Stimulated activated CD4-positive, alpha-beta T cell treated with anti-CD3 and anti-CD28 coated beads, TNF-alpha, amount 100 ng/mL, for 24 hours (primary cell): ENCODE measurements around the gene IZUMO1.
A peak's percentile ranks its signal among the peaks of the same experiment; 100 is the strongest.

Experiments used
- DNase-seq, 3 experiments: peaks; one replicate each; pipeline ENCODE4 v3.0.0-alpha.2; 2020; ENCODE audit warnings: low read depth in 3 of 3

The IZUMO1 gene

GRCh38 chr19:48757089-48757675 is 10.5 kb upstream of the IZUMO1 start:
- DNase-seq = no peak

- no peak for DNase-seq
These were observed 10.0 kb upstream of the IZUMO1 start for GRCh38 chr19:48756686-48757085.

- no peak for DNase-seq
These were observed 9.5 kb upstream of the IZUMO1 start for GRCh38 chr19:48756212-48756611.

GRCh38 chr19:48755787-48756186 is 9.1 kb upstream of the IZUMO1 start:
- DNase-seq = no peak

GRCh38 chr19:48755084-48755641 is 8.5 kb upstream of the IZUMO1 start, which contains the start of gene FGF21:
FGF21 (plus strand) TSS chr19:48755524; CDS start chr19:48756237, 713 bp downstream.
- DNase-seq = no peak

- DNase-seq = peak in 1 of 3 experiments; percentile 22
These were observed 6.0 kb upstream of the IZUMO1 start, which contains the start of gene FUT1 for GRCh38 chr19:48752496-48753365. FUT1 (minus strand) TSS chr19:48752641; CDS start chr19:48751281, 1,360 bp downstream.

- no peak for DNase-seq
These were observed 5.3 kb upstream of the IZUMO1 start for GRCh38 chr19:48751845-48752495.

- no peak for DNase-seq
These were observed 4.2 kb upstream of the IZUMO1 start for GRCh38 chr19:48750771-48751504.

GRCh38 chr19:48750351-48750750 is 3.6 kb upstream of the IZUMO1 start:
- DNase-seq = no peak

- DNase-seq = no peak
These were observed 3.0 kb upstream of the IZUMO1 start for GRCh38 chr19:48749571-48750198.

GRCh38 chr19:48746110-48746509 is 599 bp downstream of the IZUMO1 start:
- DNase-seq = no peak

GRCh38 chr19:48745208-48745995 is 1.3 kb downstream of the IZUMO1 start:
- peak in 2 of 3 experiments; percentile 35 to 39 for DNase-seq

GRCh38 chr19:48742096-48742495 is 4.6 kb downstream of the IZUMO1 start:
- no peak for DNase-seq

- peak in 1 of 3 experiments; percentile 35 for DNase-seq
These were observed 5.3 kb downstream of the IZUMO1 start for GRCh38 chr19:48741129-48741999.

- no peak for DNase-seq
These were observed 6.3 kb downstream of the IZUMO1 start, which contains the start of gene RASIP1 for GRCh38 chr19:48740164-48740972. RASIP1 (minus strand) TSS chr19:48740610; CDS start chr19:48740282, 328 bp downstream.

GRCh38 chr19:48739404-48740163 is 7.1 kb downstream of the IZUMO1 start:
- no peak for DNase-seq
